ENCODE measurements around the gene RAB21. TPM values are rescaled to one million over a fixed set of nuclear protein-coding genes. Genes with fewer than 3 reads are reported as not detected.

Gene RAB21
- total and polyA plus RNA-seq, 4 donors: 5.5 to 15.0 (median 10.0) TPM

- TF ChIP-seq ZBTB33 (IDR thresholded peaks at IDR 0.05): no peak
Measured at GRCh38 chr12:71718611-71719010, 36.1 kb upstream of the RAB21 start (continued).

GRCh38 chr12:71719647-71720370 lies 34.9 kb upstream of the RAB21 start:
- H3K9me3 ChIP-seq (ENCODE audit: control insufficient read depth in 4 of 4, low read length in 3 of 4): no peaks in the 10 kb centered on the region
- H3K9ac ChIP-seq (ENCODE audit: low read depth in 1 of 2, low read length in 2 of 2): no peak overlapping the region
- no peak for TF ChIP-seq JUND (IDR thresholded peaks at IDR 0.05)
- WGBS: 93% methylated on average over 5 of the region's 5 CpGs
- no peaks in the 10 kb centered on the region for H3K4me1 ChIP-seq (ENCODE audit: control insufficient read depth in 4 of 4, insufficient read depth in 4 of 4, low read length in 3 of 4)
- H3K36me3 ChIP-seq (ENCODE audit: control insufficient read depth in 4 of 4, insufficient read depth in 3 of 4, low read depth in 1 of 4, low read length in 3 of 4): no peaks in the 10 kb centered on the region
- H3K27me3 ChIP-seq (ENCODE audit: control insufficient read depth in 4 of 4, insufficient read depth in 4 of 4, low read length in 3 of 4): no peaks in the 10 kb centered on the region
- no peak overlapping the region for H3K4me3 ChIP-seq (ENCODE audit: low read depth in 1 of 3, low read length in 3 of 3)
- H3K27ac ChIP-seq (ENCODE audit: low read depth in 1 of 2, low read length in 2 of 2): no peak overlapping the region
- DNase-seq (ENCODE audit: low spot score): no peak

- TF ChIP-seq YY1 (IDR thresholded peaks at IDR 0.05) (no peak), ZBTB33 (IDR thresholded peaks at IDR 0.05) (no peak), MAX (IDR thresholded peaks at IDR 0.05) (no peak), SP1 (IDR thresholded peaks at IDR 0.05) (no peak), RXRA (IDR thresholded peaks at IDR 0.05) (no peak), HNF4G (IDR thresholded peaks at IDR 0.05) (no peak), HNF4A (conservative IDR thresholded peaks at IDR 0.05) (no peak), TAF1 (conservative IDR thresholded peaks at IDR 0.05) (no peak), JUND (IDR thresholded peaks at IDR 0.05) (no peak), RAD21 (IDR thresholded peaks at IDR 0.05) (no peak), CTCF (IDR thresholded peaks at IDR 0.05; ENCODE audit: low read depth, low read length, missing input control) (no peak), FOXA2 (IDR thresholded peaks at IDR 0.05) (no peak)
- TF ChIP-seq, protein P1, sequence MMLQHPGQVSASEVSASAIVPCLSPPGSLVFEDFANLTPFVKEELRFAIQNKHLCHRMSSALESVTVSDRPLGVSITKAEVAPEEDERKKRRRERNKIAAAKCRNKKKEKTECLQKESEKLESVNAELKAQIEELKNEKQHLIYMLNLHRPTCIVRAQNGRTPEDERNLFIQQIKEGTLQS (IDR thresholded peaks at IDR 0.05): no peak
- Histone ChIP-seq H3K9ac (ENCODE audit: low read depth in 1 of 2, low read length in 2 of 2) (no peak overlapping the region), H3K27ac (ENCODE audit: low read depth in 1 of 2, low read length in 2 of 2) (no peak overlapping the region), H3K4me3 (ENCODE audit: low read depth in 1 of 3, low read length in 3 of 3) (no peak overlapping the region), H3K27me3 (ENCODE audit: control insufficient read depth in 4 of 4, insufficient read depth in 4 of 4, low read length in 3 of 4) (no peaks in the 10 kb centered on the region), H3K36me3 (ENCODE audit: control insufficient read depth in 4 of 4, insufficient read depth in 3 of 4, low read depth in 1 of 4, low read length in 3 of 4) (no peaks in the 10 kb centered on the region), H3K9me3 (ENCODE audit: control insufficient read depth in 4 of 4, low read length in 3 of 4) (no peaks in the 10 kb centered on the region), H3K4me1 (ENCODE audit: control insufficient read depth in 4 of 4, insufficient read depth in 4 of 4, low read length in 3 of 4) (peaks cover 0 to 4% (median 1%) of the 10 kb centered on the region in 4 donors)
- DNase-seq (ENCODE audit: low spot score): no peak
- 94% methylated on average over 4 of the region's 4 CpGs for WGBS
Measured at GRCh38 chr12:71721783-71722505, 32.7 kb upstream of the RAB21 start.
